Measurements from ENCODE around the gene DDI2. TPM values are rescaled to one million over a fixed set of nuclear protein-coding genes. Genes with fewer than 3 reads are reported as not detected.
A peak's percentile ranks its signal among the peaks of the same experiment; 100 is the strongest.

DDI2 gene
- total and polyA plus RNA-seq, 11 donors = 6.2 to 33.5 (median 21.8) TPM

DNA sequence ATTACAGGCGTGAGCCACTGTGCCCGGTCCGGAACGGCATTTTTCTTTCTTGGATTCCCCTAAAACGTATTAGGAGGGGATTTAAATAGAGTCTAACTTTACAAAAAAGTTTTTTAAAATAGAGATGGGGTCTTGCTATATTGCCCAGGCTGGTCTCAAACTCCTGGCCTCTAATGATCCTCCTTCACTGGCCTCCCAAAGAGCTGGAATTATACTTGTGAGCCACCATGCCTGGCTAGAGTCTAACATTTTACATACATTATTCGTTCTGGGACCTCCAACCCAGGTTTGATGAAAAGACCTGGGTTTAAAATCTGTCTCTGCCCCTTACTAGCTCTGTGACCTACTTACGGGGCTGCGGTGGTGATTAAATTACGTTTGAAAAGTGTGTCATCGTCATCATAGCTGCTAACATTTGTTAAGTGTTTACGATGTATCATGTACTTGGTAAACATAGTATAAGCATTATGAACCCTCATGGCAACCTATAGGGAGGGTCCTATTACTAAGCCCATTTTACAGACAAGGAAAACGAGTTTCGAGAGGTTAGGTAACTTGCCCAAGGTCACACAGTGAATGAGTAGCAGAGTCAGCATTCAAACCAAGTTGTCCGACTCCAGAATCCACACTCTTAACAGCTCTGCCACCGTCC is 91.4 kb downstream of the DDI2 start:
- Histone ChIP-seq H3K27me3 (no peaks in the 10 kb centered on the region), H3K36me3 (peaks cover 0 to 19% (median 3%) of the 10 kb centered on the region in 9 donors), H3K27ac (peak overlapping the region in 3 of 12 donors; percentile 30 to 89 (median 60)), H3K4me3 (no peak overlapping the region), H3K4me1 (peaks cover 0 to 85% (median 44%) of the 10 kb centered on the region in 12 donors), H3K9me3 (no peaks in the 10 kb centered on the region)
- TF ChIP-seq POLR2A (IDR thresholded peaks at IDR 0.05) = no peak
- TF ChIP-seq, protein P1, sequence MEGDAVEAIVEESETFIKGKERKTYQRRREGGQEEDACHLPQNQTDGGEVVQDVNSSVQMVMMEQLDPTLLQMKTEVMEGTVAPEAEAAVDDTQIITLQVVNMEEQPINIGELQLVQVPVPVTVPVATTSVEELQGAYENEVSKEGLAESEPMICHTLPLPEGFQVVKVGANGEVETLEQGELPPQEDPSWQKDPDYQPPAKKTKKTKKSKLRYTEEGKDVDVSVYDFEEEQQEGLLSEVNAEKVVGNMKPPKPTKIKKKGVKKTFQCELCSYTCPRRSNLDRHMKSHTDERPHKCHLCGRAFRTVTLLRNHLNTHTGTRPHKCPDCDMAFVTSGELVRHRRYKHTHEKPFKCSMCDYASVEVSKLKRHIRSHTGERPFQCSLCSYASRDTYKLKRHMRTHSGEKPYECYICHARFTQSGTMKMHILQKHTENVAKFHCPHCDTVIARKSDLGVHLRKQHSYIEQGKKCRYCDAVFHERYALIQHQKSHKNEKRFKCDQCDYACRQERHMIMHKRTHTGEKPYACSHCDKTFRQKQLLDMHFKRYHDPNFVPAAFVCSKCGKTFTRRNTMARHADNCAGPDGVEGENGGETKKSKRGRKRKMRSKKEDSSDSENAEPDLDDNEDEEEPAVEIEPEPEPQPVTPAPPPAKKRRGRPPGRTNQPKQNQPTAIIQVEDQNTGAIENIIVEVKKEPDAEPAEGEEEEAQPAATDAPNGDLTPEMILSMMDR (IDR thresholded peaks at IDR 0.05) = no peak
- ATAC-seq = no peak
- DNase-seq = no peak
- intact Hi-C loops (cut with DNase I) = no loop called here
- WGBS, 4 donors = 82 to 94% (median 88%) methylated on average over 15 of the region's 15 CpGs

DNA sequence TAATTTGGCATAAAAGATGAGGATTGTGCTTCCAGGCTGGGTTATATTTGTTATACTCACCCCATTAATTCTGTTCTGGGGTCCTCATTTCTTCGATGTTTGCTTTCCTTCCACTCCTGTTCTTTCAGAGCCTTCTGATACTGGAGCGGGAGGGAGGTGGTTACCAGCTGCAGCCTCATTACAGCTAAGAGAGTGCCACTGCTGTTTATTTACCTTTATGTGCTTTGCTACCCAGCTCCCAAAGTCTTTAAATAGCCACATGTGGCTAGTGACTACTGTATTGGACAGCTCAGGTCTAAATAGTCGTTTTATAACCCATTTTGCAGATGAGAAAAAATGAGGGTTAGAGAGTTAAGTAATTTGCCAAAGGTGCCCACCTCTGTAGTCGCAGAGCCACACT is 92.0 kb downstream of the DDI2 start:
- H3K4me1 ChIP-seq = peaks cover 0 to 85% (median 45%) of the 10 kb centered on the region in 12 donors
- peak overlapping the region in 3 of 12 donors; percentile 20 to 60 (median 30) for H3K27ac ChIP-seq
- 88 to 94% (median 94%) methylated on average over 4 of the region's 4 CpGs for whole genome bisulfite sequencing, 4 donors
- intact Hi-C loops (cut with DNase I) = no loop called here
- H3K27me3 ChIP-seq = no peaks in the 10 kb centered on the region
- H3K4me3 ChIP-seq = no peak overlapping the region
- TF ChIP-seq, protein P1 (IDR thresholded peaks at IDR 0.05) = no peak
- TF ChIP-seq POLR2A (IDR thresholded peaks at IDR 0.05) = no peak
- no peak for ATAC-seq
- DNase-seq = no peak
- H3K36me3 ChIP-seq = peaks cover 0 to 19% (median 3%) of the 10 kb centered on the region in 9 donors
- no peaks in the 10 kb centered on the region for H3K9me3 ChIP-seq

DNA sequence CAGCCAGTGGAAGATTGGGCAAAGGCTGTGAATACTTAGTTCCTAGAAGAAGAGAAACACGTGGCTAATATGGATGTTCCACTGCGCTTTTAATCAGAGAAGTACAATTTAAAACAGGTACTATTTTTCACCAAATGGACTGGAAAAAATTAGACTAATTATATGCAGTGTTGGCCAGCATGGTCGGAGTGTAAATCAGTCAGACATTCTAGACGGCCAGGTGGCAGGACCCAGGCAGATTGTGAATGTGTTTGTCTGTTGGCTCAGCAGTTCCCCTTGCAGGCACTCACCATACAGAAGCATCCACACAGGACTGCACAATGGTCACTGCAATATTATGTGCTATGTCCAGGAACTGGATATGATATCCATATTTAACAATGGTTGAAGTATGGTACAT is 94.9 kb downstream of the DDI2 start:
- 55 to 75% (median 66%) methylated on average over 4 of the region's 4 CpGs for WGBS, 4 donors
- peaks cover 0 to 17% (median 13%) of the 10 kb centered on the region in 9 donors for H3K36me3 ChIP-seq
- ATAC-seq (no peak), DNase-seq (no peak)
- H3K27me3 ChIP-seq = no peaks in the 10 kb centered on the region
- H3K27ac ChIP-seq = peak overlapping the region in 5 of 12 donors; percentile 20 to 83 (median 67)
- TF ChIP-seq POLR2A (IDR thresholded peaks at IDR 0.05) = no peak
- TF ChIP-seq, protein P1 (IDR thresholded peaks at IDR 0.05) = no peak
- H3K4me3 ChIP-seq = no peak overlapping the region
- H3K4me1 ChIP-seq = peaks cover 6 to 85% (median 42%) of the 10 kb centered on the region in 12 donors
- intact Hi-C loops (cut with DNase I) = no loop called here
- H3K9me3 ChIP-seq = no peaks in the 10 kb centered on the region

DNA sequence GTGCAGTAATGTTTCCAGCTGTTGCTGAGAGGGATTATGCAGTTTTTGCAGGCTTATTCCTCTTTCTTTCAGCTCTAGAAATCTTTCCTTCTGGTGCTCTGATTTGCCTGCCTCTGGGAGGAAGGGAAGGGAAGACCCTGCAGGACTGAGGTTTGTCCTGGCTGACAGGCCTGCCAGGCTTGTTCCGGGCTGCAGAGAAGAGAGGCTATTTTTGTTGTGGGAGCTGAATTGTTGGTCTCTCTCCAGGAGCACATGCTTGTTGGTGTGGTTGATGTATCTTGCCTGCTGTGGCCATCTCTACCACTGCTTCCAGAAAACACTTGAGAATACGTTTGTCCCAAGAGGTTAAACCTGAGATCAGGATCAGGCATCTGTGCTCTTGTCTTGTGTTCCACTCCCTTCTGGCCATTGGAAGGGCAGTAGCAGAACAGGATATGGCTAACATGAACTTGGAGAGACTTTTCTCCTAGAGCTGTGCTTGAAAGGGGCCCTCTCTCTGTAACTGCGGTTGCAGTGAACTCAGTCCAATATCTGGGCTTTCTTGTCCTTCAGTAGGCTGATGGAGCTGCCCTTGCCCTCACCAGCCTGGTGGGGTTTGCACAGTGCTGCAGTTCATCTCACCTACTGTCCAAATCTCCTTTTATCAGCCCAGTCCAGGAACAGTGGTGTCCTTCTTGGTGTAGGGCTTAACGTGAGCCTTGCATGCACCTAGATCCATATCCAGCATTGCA is 97.3 kb downstream of the DDI2 start:
- H3K4me1 ChIP-seq = peaks cover 6 to 85% (median 45%) of the 10 kb centered on the region in 12 donors

More for the DNA sequence above, 97.3 kb downstream of the DDI2 start:
- no peaks in the 10 kb centered on the region for H3K27me3 ChIP-seq
- TF ChIP-seq POLR2A (IDR thresholded peaks at IDR 0.05) = no peak
- TF ChIP-seq, protein P1 (IDR thresholded peaks at IDR 0.05) = no peak
- H3K27ac ChIP-seq = peak overlapping the region; percentile 46 to 91 (median 80)
- no peak overlapping the region for H3K4me3 ChIP-seq
- DNase-seq (peak in 4 of 5 donors; percentile 68 to 79 (median 74)), ATAC-seq (peak; percentile 81 to 88 (median 86))
- intact Hi-C loops (cut with DNase I) = loop anchor here in 1 of 10 donors (2.0 kb wide), 1 partner anchor 30 kb away; the partner anchor contains the start of gene PLEKHM2
- H3K9me3 ChIP-seq = no peaks in the 10 kb centered on the region
- H3K36me3 ChIP-seq = peaks cover 0 to 39% (median 37%) of the 10 kb centered on the region in 9 donors
- WGBS, 4 donors = 30 to 39% (median 33%) methylated on average over 4 of the region's 4 CpGs

Measured in heart left ventricle (tissue), 16 donors.